H1 (cell line): ENCODE measurements around the gene CLDN9. TPM values are rescaled to one million over a fixed set of nuclear protein-coding genes. Genes with fewer than 3 reads are reported as not detected.

ENCODE experiments used
- BCL11A ChIP-seq, 2 experiments: IDR thresholded peaks; one replicate each; pipeline ENCODE4 v1.6.1; 2011; ENCODE audit warnings: low read depth in 2 of 2, low read length in 2 of 2, mild to moderate bottlenecking in 2 of 2
- BRCA1 ChIP-seq: IDR thresholded peaks from 2 replicates; pipeline ENCODE4 v1.6.1; 2012; ENCODE audit warnings: low read depth, low read length, improper control_type of control experiment
- CBX8 ChIP-seq: fragments of 300-800, 300-1000 bp; sonication (generic); IDR thresholded peaks from 2 replicates; pipeline ENCODE4 v1.7.1; 2016; ENCODE audit warnings: low read depth, low read length, borderline replicate concordance
- EP300 ChIP-seq, 2 experiments: IDR thresholded peaks; 1 replicate in 1 of 2; 2 replicates in 1 of 2; pipeline ENCODE4 v1.6.1; 2011 to 2012; ENCODE audit warnings: low read depth in 2 of 2, low read length in 2 of 2, mild to moderate bottlenecking in 2 of 2, borderline replicate concordance in 1 of 2, inconsistent platforms in 1 of 2, moderate library complexity in 1 of 2
- EZH2 ChIP-seq: fragments of 200-600 bp; sonication (generic); IDR thresholded peaks from 2 replicates; pipeline ENCODE4 v1.7.1; 2012; ENCODE audit warnings: low read depth, mild to moderate bottlenecking, moderate library complexity, low read length, inconsistent platforms; ENCODE audit not compliant: severe bottlenecking
- GTF2F1 ChIP-seq: IDR thresholded peaks from 2 replicates; pipeline ENCODE4 v1.6.1; 2012; ENCODE audit warnings: low read depth, low read length, improper control_type of control experiment, borderline replicate concordance
- HDAC2 ChIP-seq, 2 experiments: fragments of 300-600 bp in 1 of 2; sonication (generic) in 1 of 2; IDR thresholded peaks; 2 replicates each; pipeline ENCODE4 v1.6.1; 2011 to 2012; ENCODE audit warnings: low read depth in 2 of 2, low read length in 2 of 2, mild to moderate bottlenecking in 2 of 2, moderate library complexity in 2 of 2, borderline replicate concordance in 1 of 2, inconsistent platforms in 1 of 2
- KDM5A ChIP-seq: fragments of 200-600 bp; IDR thresholded peaks from 2 replicates; pipeline ENCODE4 v1.7.1; 2012; ENCODE audit warnings: mild to moderate bottlenecking, low read length, inconsistent platforms, mixed read lengths
- NANOG ChIP-seq: IDR thresholded peaks from 2 replicates; pipeline ENCODE4 v1.6.1; 2011; ENCODE audit warnings: low read length, low read depth, mild to moderate bottlenecking, inconsistent platforms; ENCODE audit not compliant: insufficient read depth, poor library complexity, severe bottlenecking
- POLR2A ChIP-seq, 2 experiments: IDR thresholded peaks; 1 replicate in 1 of 2; 2 replicates in 1 of 2; pipeline ENCODE4 v1.6.1; 2011; ENCODE audit warnings: low read depth in 2 of 2, low read length in 2 of 2, mild to moderate bottlenecking in 2 of 2; ENCODE audit errors: control extremely low read depth in 1 of 2
- POLR2AphosphoS5 ChIP-seq: IDR thresholded peaks from 2 replicates; pipeline ENCODE4 v1.6.1; 2011; ENCODE audit warnings: low read depth, low read length
- POU5F1 ChIP-seq: IDR thresholded peaks from 2 replicates; pipeline ENCODE4 v1.6.1; 2011; ENCODE audit warnings: low read depth, mild to moderate bottlenecking, low read length, moderate library complexity
- RAD21 ChIP-seq, 2 experiments: IDR thresholded peaks in 1 of 2; conservative IDR thresholded peaks in 1 of 2; 2 replicates each; pipeline ENCODE4 v1.6.1; 2011; ENCODE audit warnings: low read depth in 2 of 2, low read length in 2 of 2, improper control_type of control experiment in 1 of 2, inconsistent platforms in 1 of 2, mild to moderate bottlenecking in 1 of 2, moderate library complexity in 1 of 2
- RBBP5 ChIP-seq: IDR thresholded peaks from 2 replicates; pipeline ENCODE4 v1.7.1; 2012; ENCODE audit warnings: low read depth, mild to moderate bottlenecking, inconsistent platforms, low read length, moderate library complexity, borderline replicate concordance
- RNF2 ChIP-seq: fragments of 200-900, 300-1000 bp; sonication (generic); IDR thresholded peaks from 2 replicates; pipeline ENCODE4 v1.7.1; 2016; ENCODE audit warnings: borderline replicate concordance, low read depth, mild to moderate bottlenecking, antibody characterized with exemption, low read length; ENCODE audit not compliant: poor library complexity, severe bottlenecking; ENCODE audit errors: missing control alignments
- SIN3A ChIP-seq, 2 experiments: IDR thresholded peaks in 1 of 2; conservative IDR thresholded peaks in 1 of 2; 2 replicates each; pipeline ENCODE4 v1.6.1; 2011 to 2012; ENCODE audit warnings: low read length in 2 of 2, improper control_type of control experiment in 1 of 2, low read depth in 1 of 2, mild to moderate bottlenecking in 1 of 2
- SIX5 ChIP-seq: IDR thresholded peaks from 2 replicates; pipeline ENCODE4 v1.6.1; 2011; ENCODE audit warnings: mild to moderate bottlenecking, low read depth, low read length
- SRF ChIP-seq: IDR thresholded peaks from 2 replicates; pipeline ENCODE4 v1.6.1; 2011; ENCODE audit warnings: mild to moderate bottlenecking, low read depth, low read length, moderate library complexity
- TAF1 ChIP-seq: IDR thresholded peaks from 2 replicates; pipeline ENCODE4 v1.6.1; 2011; ENCODE audit warnings: mild to moderate bottlenecking, low read depth, low read length
- TBP ChIP-seq: IDR thresholded peaks from 2 replicates; pipeline ENCODE4 v1.6.1; 2011; ENCODE audit warnings: low read depth, low read length, improper control_type of control experiment
- polyA plus RNA-seq, 7 experiments: library from polyadenylated mRNA; depleted of rRNA in 3 of 7; stranded (reverse) in 5 of 7; unstranded in 2 of 7; fragments of >200 nt in 5 of 7; fragments of 200-250 nt in 2 of 7; gene quantifications; 1 replicate in 5 of 7; 2 replicates in 1 of 7; 4 replicates in 1 of 7; pipeline versions ENCODE4 v1.2.1 to v1.2.3, GENCODE V29; 2011 to 2013; ENCODE audit warnings: missing spikeins in 2 of 7, mixed read lengths in 2 of 7
- total RNA-seq: library from RNA; stranded (reverse); fragmentation: NEBNext Ultra II Directional; extraction: Animal tissue kit (Norgen Biotek cat#: 25700); gene quantifications from 2 replicates; pipeline ENCODE4 v1.2.1, GENCODE V29; 2021

Gene CLDN9
- total and polyA plus RNA-seq, 2 of the 8 experiments (the other 6 are each of a cell fraction or from before 2014, with no cell fraction given): 0.60 to 0.89 TPM

DNA sequence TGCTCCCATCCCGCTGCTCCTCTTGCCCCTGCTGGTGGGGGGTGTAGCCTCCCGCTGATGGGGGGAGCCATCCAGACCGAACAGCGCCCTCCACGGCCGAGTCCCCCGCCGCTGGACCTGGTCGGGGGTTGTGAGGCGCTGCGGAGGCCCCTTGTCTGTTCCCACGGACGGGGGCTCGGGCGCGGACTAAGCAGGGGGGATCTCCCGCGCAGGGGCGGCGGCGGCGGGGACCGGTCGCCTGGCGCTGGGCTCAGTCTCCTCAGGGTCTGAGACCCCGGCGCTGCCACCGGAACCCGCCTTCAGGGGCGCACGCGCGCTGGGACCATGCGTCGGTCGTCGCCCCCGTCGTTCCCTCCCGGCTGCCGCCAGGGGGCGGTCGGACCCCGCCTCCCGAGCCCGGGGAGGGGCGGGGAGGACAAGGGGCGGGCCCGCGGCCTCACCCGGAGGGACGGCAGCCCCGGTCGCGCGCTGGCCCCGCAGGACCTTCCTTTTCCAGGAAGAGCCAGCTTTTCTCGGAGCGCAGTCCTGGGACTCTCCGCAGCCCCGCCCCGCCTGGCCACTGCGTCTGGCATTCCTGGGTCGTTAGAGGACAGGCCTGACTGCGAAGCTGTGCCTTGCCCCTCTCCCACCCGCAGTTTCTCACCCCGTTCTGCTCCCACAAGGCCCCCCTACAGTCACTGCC lies 46.5 kb downstream of the CLDN9 start (continued):
- TF ChIP-seq RBBP5 (no peak), TBP (no peak; the same call in 1 of the 2 replicates), RNF2 (no peak), GTF2F1 (0 out of 2 replicates have a peak, but pooled peaks have one; percentile 71), SIX5 (no peak), TAF1 (no peak), EP300 (IDR thresholded peaks at IDR 0.05; ENCODE audit: borderline replicate concordance in 1 of 2, low read depth in 2 of 2, low read length in 2 of 2) (0 out of 3 replicates have a peak, but pooled peaks of 1 of the 2 experiments have one; percentile 53), POLR2A (IDR thresholded peaks at IDR 0.05; ENCODE audit: control extremely low read depth in 1 of 2, low read depth in 2 of 2, low read length in 2 of 2) (peak in 1 of 2 experiments; percentile 39; a peak in 1 of 3 replicates), KDM5A (no peak), EZH2 (no peak), NANOG (no peak), BRCA1 (no peak), CBX8 (no peak), POU5F1 (no peak), HDAC2 (IDR thresholded peaks at IDR 0.05; ENCODE audit: borderline replicate concordance in 1 of 2, low read depth in 2 of 2, low read length in 2 of 2) (peak in 1 of 2 experiments; percentile 34; a peak in 1 of 4 replicates), SIN3A (conservative IDR thresholded peaks at IDR 0.05 in 1 of 2, IDR thresholded peaks at IDR 0.05 in 1 of 2; ENCODE audit: low read depth in 1 of 2, low read length in 2 of 2) (peak; percentile 33 to 64; a peak in 1 of 4 replicates), RAD21 (IDR thresholded peaks at IDR 0.05 in 1 of 2, conservative IDR thresholded peaks at IDR 0.05 in 1 of 2; ENCODE audit: low read depth in 2 of 2, low read length in 2 of 2) (peak; percentile 81 to 95), BCL11A (IDR thresholded peaks at IDR 0.05; ENCODE audit: low read depth in 2 of 2, low read length in 2 of 2) (no peak), POLR2AphosphoS5 (no peak), SRF (0 out of 2 replicates have a peak, but pooled peaks have one; percentile 38)
